GM12878 (cell line): ENCODE data around the gene RNF152. TPM values are rescaled to one million over a fixed set of nuclear protein-coding genes. Genes with fewer than 3 reads are reported as not detected.

Experiments used
- ATAC-seq: fragments of 200-7000 bp; cut with Tn5 transposase; 3 replicates; pipeline ENCODE4 v1.9.1; 2020; ENCODE audit warnings: mild to moderate bottlenecking, moderate library complexity
- BruUV-seq: library from RNA; stranded (reverse); fragments of 400-500 nt; replicated peaks from 2 replicates; lab custom pipeline; 2021; lab: Mats Ljungman, UMichigan
- CTCF ChIA-PET: fragments of 300-600 bp; sonication (Branson Sonifier 250); formaldehyde crosslinking; extraction: SDS; loops from one replicate; lab custom pipeline; 2021; ENCODE audit warnings: inconsistent platforms; lab: Yijun Ruan, JAX
- POLR2A ChIA-PET: fragments of 350-600 bp; formaldehyde crosslinking; extraction: SDS; loops from one replicate; lab custom pipeline; 2021; ENCODE audit warnings: inconsistent platforms; lab: Charles Lee
- RAD21 ChIA-PET: fragments of 300-600 bp; sonication (Branson Sonifier 250); formaldehyde crosslinking; loops from one replicate; lab custom pipeline; 2023; ENCODE audit warnings: antibody characterized with exemption; ENCODE audit not compliant: unreplicated experiment; lab: Charles Lee
- SMC1A ChIA-PET: fragments of 300-600 bp; sonication (Branson Sonifier 250); formaldehyde crosslinking; loops from one replicate; lab custom pipeline; 2023; ENCODE audit not compliant: unreplicated experiment, uncharacterized antibody; lab: Charles Lee
- DNase-seq: peaks from one replicate; pipeline ENCODE4 v3.0.0-alpha.2; 2011; ENCODE audit warnings: low read depth, low spot score
- FAIRE-seq: peaks from 3 replicates; lab custom pipeline; 2011; peaks lifted over from hg19 to GRCh38; lab: Jason Lieb, UNC
- H2AFZ ChIP-seq: 2 replicates; pipeline ENCODE4 v1.6.0; 2011; ENCODE audit warnings: low read depth, low read length, control low read depth; ENCODE audit not compliant: control insufficient read depth
- H3K27ac ChIP-seq: 2 replicates; pipeline ENCODE4 v1.5.1; 2011; ENCODE audit warnings: control low read depth; ENCODE audit not compliant: control insufficient read depth, insufficient read depth
- H3K27me3 ChIP-seq, 2 experiments: replicated peaks in 1 of 2; 2 replicates each; pipeline versions ENCODE4 v1.6.0 to v1.6.1; 2011; ENCODE audit warnings: low read length in 1 of 2; ENCODE audit not compliant: control insufficient read depth in 2 of 2, insufficient read depth in 2 of 2
- H3K36me3 ChIP-seq, 2 experiments: 2 replicates each; pipeline ENCODE4 v1.5.1; 2011; ENCODE audit warnings: low read length in 1 of 2; ENCODE audit not compliant: control insufficient read depth in 2 of 2, insufficient read depth in 2 of 2
- H3K4me1 ChIP-seq: 2 replicates; pipeline ENCODE4 v1.6.1; 2011; ENCODE audit warnings: mild to moderate bottlenecking, low read length, moderate library complexity, mixed read lengths; ENCODE audit not compliant: control insufficient read depth, insufficient read depth
- H3K4me2 ChIP-seq: 2 replicates; pipeline ENCODE4 v1.6.0; 2011; ENCODE audit warnings: control low read depth; ENCODE audit not compliant: control insufficient read depth, insufficient read depth
- H3K4me3 ChIP-seq: fragments of 200-600 bp; sonication (generic); 2 replicates; pipeline ENCODE4 v1.5.1; 2016
- H3K79me2 ChIP-seq: 2 replicates; pipeline ENCODE4 v1.6.0; 2011; ENCODE audit warnings: low read length; ENCODE audit not compliant: control insufficient read depth, insufficient read depth
- H3K9ac ChIP-seq: 2 replicates; pipeline ENCODE4 v1.8.0; 2011; ENCODE audit warnings: low read length, control low read depth, mixed read lengths; ENCODE audit not compliant: control insufficient read depth, insufficient read depth
- H3K9me3 ChIP-seq: replicated peaks from 3 replicates; pipeline ENCODE4 v1.5.1; 2011; ENCODE audit warnings: mild to moderate bottlenecking, low read length; ENCODE audit not compliant: control insufficient read depth, insufficient read depth
- H4K20me1 ChIP-seq: 2 replicates; pipeline ENCODE4 v1.6.0; 2011; ENCODE audit not compliant: control insufficient read depth, insufficient read depth
- ATF3 ChIP-seq: IDR thresholded peaks from 2 replicates; pipeline ENCODE4 v1.6.1; 2011; ENCODE audit warnings: low read depth, mild to moderate bottlenecking, low read length, moderate library complexity, borderline replicate concordance; ENCODE audit errors: extremely low read depth
- BHLHE40 ChIP-seq, 2 experiments: fragments of 450-650 bp in 1 of 2; IDR thresholded peaks; 2 replicates each; pipeline ENCODE4 v1.6.1; 2011 to 2017; ENCODE audit warnings: low read depth in 2 of 2, borderline replicate concordance in 1 of 2, improper control_type of control experiment in 1 of 2, low read length in 1 of 2, mild to moderate bottlenecking in 1 of 2
- CBFB ChIP-seq: IDR thresholded peaks from 2 replicates; pipeline ENCODE4 v1.6.1; 2016; ENCODE audit warnings: antibody characterized with exemption, low read depth
- CTCF ChIP-seq, 3 experiments: IDR thresholded peaks in 2 of 3; conservative IDR thresholded peaks in 1 of 3; 2 replicates each; pipeline ENCODE4 v1.5.1; 2011; ENCODE audit warnings: low read depth in 3 of 3, low read length in 3 of 3, mild to moderate bottlenecking in 3 of 3, control low read depth in 2 of 3, moderate library complexity in 2 of 3, inconsistent platforms in 1 of 3, mixed read lengths in 1 of 3; ENCODE audit not compliant: control insufficient read depth in 2 of 3, insufficient read depth in 1 of 3; ENCODE audit errors: extremely low read depth in 1 of 3
- EED ChIP-seq: sonication (generic); IDR thresholded peaks from 2 replicates; pipeline ENCODE4 v1.6.1; 2016; ENCODE audit warnings: antibody characterized with exemption, low read depth
- KAT2A ChIP-seq: conservative IDR thresholded peaks from 2 replicates; pipeline ENCODE4 v1.6.1; 2011; ENCODE audit warnings: low read depth, low read length; ENCODE audit not compliant: control insufficient read depth
- MEF2B ChIP-seq: fragments of 450-650 bp; IDR thresholded peaks from 2 replicates; pipeline ENCODE4 v1.6.1; 2018; ENCODE audit warnings: mild to moderate bottlenecking, moderate library complexity; ENCODE audit not compliant: partially characterized antibody, poor library complexity, severe bottlenecking
- NFXL1 ChIP-seq: fragments of 450-650 bp; IDR thresholded peaks from 2 replicates; pipeline ENCODE4 v1.6.1; 2017; ENCODE audit warnings: antibody characterized with exemption, mild to moderate bottlenecking, borderline replicate concordance
- NFYA ChIP-seq: IDR thresholded peaks from 2 replicates; pipeline ENCODE4 v1.6.1; 2011; ENCODE audit warnings: low read depth, mild to moderate bottlenecking, low read length, improper control_type of control experiment, borderline replicate concordance
- POLR2AphosphoS5 ChIP-seq: IDR thresholded peaks from 2 replicates; pipeline ENCODE4 v1.6.1; 2011; ENCODE audit warnings: mild to moderate bottlenecking, low read length, inconsistent platforms
- RBBP5 ChIP-seq: fragments of 200-600 bp; sonication (generic); conservative IDR thresholded peaks from 2 replicates; pipeline ENCODE4 v1.6.1; 2016
- RELA ChIP-seq: fragments of 450-650 bp; IDR thresholded peaks from 2 replicates; pipeline ENCODE4 v1.8.0; 2014; ENCODE audit warnings: borderline replicate concordance; ENCODE audit not compliant: partially characterized antibody
- SMAD1 ChIP-seq: fragments of 450-650 bp; IDR thresholded peaks from 2 replicates; pipeline ENCODE4 v1.6.1; 2018; ENCODE audit warnings: mild to moderate bottlenecking, low read depth; ENCODE audit not compliant: partially characterized antibody
- SREBF1 ChIP-seq: IDR thresholded peaks from 2 replicates; pipeline ENCODE4 v1.6.1; 2012; ENCODE audit warnings: mild to moderate bottlenecking, low read length
- STAT3 ChIP-seq: IDR thresholded peaks from 2 replicates; pipeline ENCODE4 v1.6.1; 2011; ENCODE audit warnings: low read depth, low read length, improper control_type of control experiment
- ZBTB11 ChIP-seq: fragments of 450-650 bp; formaldehyde crosslinking; IDR thresholded peaks from 2 replicates; pipeline ENCODE4 v1.5.0; 2022; ENCODE audit warnings: mild to moderate bottlenecking, missing genetic modification characterization
- ZNF24 ChIP-seq: fragments of 450-650 bp; IDR thresholded peaks from 2 replicates; pipeline ENCODE4 v1.6.1; 2017; ENCODE audit warnings: antibody characterized with exemption, mild to moderate bottlenecking
- ZNF274 ChIP-seq: IDR thresholded peaks from one replicate; pipeline ENCODE4 v1.8.0; 2011; ENCODE audit not compliant: insufficient read length, insufficient read depth
- WGBS: methylation state at CpG from one replicate; pipeline ENCODE4 v1.1.6; 2016; ENCODE audit warnings: low lambda C conversion rate; ENCODE audit not compliant: insufficient replicate concordance, insufficient coverage; ENCODE audit errors: missing lambda C conversion rate; 5-methylcytosine and 5-hydroxymethylcytosine counted together
- in situ Hi-C: fragments of 300-500 bp; cut with MboI; formaldehyde crosslinking; loops from 9 replicates; pipeline ENCODE4 v1.14.3; 2018; ENCODE audit warnings: mixed read lengths
- intact Hi-C: fragments of 100-400 bp; cut with micrococcal nuclease; formaldehyde crosslinking; loops from one replicate; pipeline ENCODE4 v1.14.2; 2022; ENCODE audit not compliant: unreplicated experiment
- polyA plus RNA-seq, 11 experiments: library from polyadenylated mRNA; depleted of rRNA in 4 of 11; unstranded in 6 of 11; stranded (reverse) in 5 of 11; fragments of >200 nt; fragmentation: Nextera tagmentation in 4 of 11; fragmentation: Illumina TruSeq in 1 of 11; extraction: Ambion mirVana in 4 of 11; extraction: Trizol in 1 of 11; gene quantifications; 1 replicate in 1 of 11; 2 replicates in 10 of 11; pipeline versions ENCODE4 v1.2.1 to v1.2.3, GENCODE V29; 2011 to 2016; ENCODE audit warnings: inconsistent platforms in 2 of 11, missing spikeins in 2 of 11, low read depth in 1 of 11
- total RNA-seq, 4 experiments: library from RNA; depleted of rRNA in 3 of 4; stranded (reverse); fragments of >200 nt in 3 of 4; fragmentation: Illumina TruSeq in 1 of 4; extraction: Trizol in 1 of 4; gene quantifications; 2 replicates each; pipeline versions ENCODE4 v1.2.1 to v1.2.3, GENCODE V29; 2013 to 2021

The RNF152 gene
- total and polyA plus RNA-seq, 10 of the 15 experiments (the other 5 are each of a cell fraction or from before 2014, with no cell fraction given): under 0.01 to 0.07 (median 0.03) TPM; not detected in 7

- Histone ChIP-seq H3K4me2 (no peak overlapping the region), H3K27me3 (peaks cover 0 to 2% of the 10 kb centered on the region in 2 experiments; a peak in 1 of 4 replicates), H3K36me3 (no peaks in the 10 kb centered on the region), H3K27ac (no peak overlapping the region), H3K4me1 (no peaks in the 10 kb centered on the region), H3K9ac (no peak overlapping the region), H2AFZ (no peak overlapping the region), H3K9me3 (no peaks in the 10 kb centered on the region), H3K79me2 (no peaks in the 10 kb centered on the region), H4K20me1 (no peaks in the 10 kb centered on the region), H3K4me3 (no peak overlapping the region)
- ChIA-PET SMC1A (interaction anchor here (0.5 to 1.4 kb wide), 2 partner anchors 11 to 129 kb away, joined by 4 to 6 read pairs; no protein-coding TSS in a partner anchor), RAD21 (no interaction called here), CTCF (interaction anchor here (1.0 kb wide), 1 partner anchor 19 kb away, joined by 3 read pairs; no protein-coding TSS in a partner anchor), POLR2A (no interaction called here)
- in situ Hi-C loops: no loop called here
- TF ChIP-seq SREBF1: no peak
- TF ChIP-seq POLR2AphosphoS5: no peak
- no peak for TF ChIP-seq ZBTB11 (CRISPR knock-in tag)
- no peak for TF ChIP-seq RELA
- TF ChIP-seq RBBP5: no peak
- TF ChIP-seq NFYA: no peak
- TF ChIP-seq ZNF274: no peak
- no peak for TF ChIP-seq MEF2B
- TF ChIP-seq CBFB: no peak
- TF ChIP-seq SMAD1: no peak
- no peak for TF ChIP-seq ATF3
- TF ChIP-seq KAT2A: no peak
- TF ChIP-seq NFXL1: no peak
- TF ChIP-seq STAT3: no peak
- no peak for TF ChIP-seq EED
- TF ChIP-seq CTCF (IDR thresholded peaks at IDR 0.05 in 2 of 3, conservative IDR thresholded peaks at IDR 0.05 in 1 of 3; ENCODE audit: control insufficient read depth in 2 of 3, extremely low read depth in 1 of 3, insufficient read depth in 1 of 3, low read depth in 3 of 3, low read length in 3 of 3): no peak
- no peak for TF ChIP-seq ZNF24
- no peak for TF ChIP-seq BHLHE40 (IDR thresholded peaks at IDR 0.05; ENCODE audit: borderline replicate concordance in 1 of 2, low read depth in 2 of 2, low read length in 1 of 2)
- intact Hi-C loops: no loop called here
- no TSS peak for BruUV-seq
- DNase-seq (no peak), ATAC-seq (no peak), FAIRE-seq (no peak)
- 0% methylated on average over 2 of the region's 2 CpGs for WGBS
Measured at GRCh38 chr18:61883547-61883946, 9.3 kb downstream of the RNF152 start.
